ENCODE results near the gene PPME1. TPM values are rescaled to one million over a fixed set of nuclear protein-coding genes. Genes with fewer than 3 reads are reported as not detected.

The PPME1 gene
- total RNA-seq, 1 experiment from 2014 or later: 68.3 TPM

GRCh38 chr11:74253361-74253760 lies 82.3 kb downstream of the PPME1 start:
- Histone ChIP-seq H3K9me2 (ENCODE audit: insufficient read depth) (no peaks in the 10 kb centered on the region), H3K27ac (ENCODE audit: low read depth, low read length) (no peak overlapping the region), H3K36me3 (ENCODE audit: control insufficient read depth in 1 of 2, insufficient read depth in 2 of 2, low read length in 2 of 2) (peaks cover 9 to 37% of the 10 kb centered on the region in 2 experiments), H4K20me1 (ENCODE audit: insufficient read depth) (no peaks in the 10 kb centered on the region), H3K9ac (ENCODE audit: low read length) (no peak overlapping the region), H3K4me2 (ENCODE audit: low read length) (no peak overlapping the region), H3K79me2 (ENCODE audit: insufficient read depth, low read length) (no peaks in the 10 kb centered on the region), H2AFZ (ENCODE audit: low read depth, low read length, poor library complexity, severe bottlenecking) (no peak overlapping the region), H3K9me3 (ENCODE audit: control insufficient read depth in 1 of 2, insufficient read depth in 1 of 2, low read depth in 1 of 2, low read length in 2 of 2) (no peaks in the 10 kb centered on the region), H3K4me3 (replicated peaks in 1 of 2; ENCODE audit: low read depth in 1 of 2, low read length in 2 of 2) (no peak overlapping the region), H3K27me3 (ENCODE audit: insufficient read depth, low read length) (no peaks in the 10 kb centered on the region), H3K4me1 (ENCODE audit: control insufficient read depth in 1 of 2, insufficient read depth in 2 of 2, low read length in 2 of 2) (no peaks in the 10 kb centered on the region)
- intact Hi-C loops (cut with micrococcal nuclease): no loop called here
- ChIA-PET RAD21 (ENCODE audit: low non-redundant PET in 1 of 2, low total read pairs in 2 of 2, uncharacterized antibody in 2 of 2, unreplicated experiment in 2 of 2) (no interaction called here), CTCF (interaction anchor here (4.6 kb wide), 1 partner anchor 198 kb away, joined by 120 read pairs; no protein-coding TSS in a partner anchor), POLR2A (no interaction called here)
- BruUV-seq (replicated peaks): no TSS peak
- DNase-seq (ENCODE audit: low read depth, low spot score) (no peak), ATAC-seq (no peak)
- TF ChIP-seq EZH2 (IDR thresholded peaks at IDR 0.05): no peak
- TF ChIP-seq CBX3 (IDR thresholded peaks at IDR 0.05; ENCODE audit: low read depth): no peak
- TF ChIP-seq YY1 (IDR thresholded peaks at IDR 0.05; ENCODE audit: extremely low read depth, insufficient replicate concordance, low read depth, low read length): no peak
- no peak for TF ChIP-seq ZNF274 (IDR thresholded peaks at IDR 0.05; ENCODE audit: low read depth, low read length)
- no peak for TF ChIP-seq ATF3 (IDR thresholded peaks at IDR 0.05)
- no peak for TF ChIP-seq ELF1 (IDR thresholded peaks at IDR 0.05; ENCODE audit: borderline replicate concordance, low read depth)
- no peak for TF ChIP-seq SIN3A (IDR thresholded peaks at IDR 0.05; ENCODE audit: low read depth)
- no peak for TF ChIP-seq JUND (IDR thresholded peaks at IDR 0.05)
- TF ChIP-seq TCF7L2 (IDR thresholded peaks at IDR 0.05; ENCODE audit: borderline replicate concordance, extremely low read depth, insufficient read depth, insufficient read length): no peak
- no peak for TF ChIP-seq FOSL1 (IDR thresholded peaks at IDR 0.05; ENCODE audit: low read depth)
- TF ChIP-seq ZFX (IDR thresholded peaks at IDR 0.05): no peak
- TF ChIP-seq SRF (IDR thresholded peaks at IDR 0.05; ENCODE audit: low read depth): no peak
- TF ChIP-seq CTCF (IDR thresholded peaks at IDR 0.05 in 2 of 3, conservative IDR thresholded peaks at IDR 0.05 in 1 of 3; ENCODE audit: borderline replicate concordance in 1 of 3, insufficient read depth in 1 of 3, low read depth in 2 of 3, low read length in 2 of 3): no peak
- TF ChIP-seq CEBPB (IDR thresholded peaks at IDR 0.05; ENCODE audit: low read depth): no peak
- TF ChIP-seq EZH2phosphoT487 (IDR thresholded peaks at IDR 0.05; ENCODE audit: borderline replicate concordance): no peak
